Measurements from ENCODE around the gene KLHL26. TPM values are rescaled to one million over a fixed set of nuclear protein-coding genes. Genes with fewer than 3 reads are reported as not detected.
A peak's percentile ranks its signal among the peaks of the same experiment; 100 is the strongest.

The KLHL26 gene
- total RNA-seq, 4 donors from 2014 or later: 1.6 to 6.6 (median 3.4) TPM

DNA sequence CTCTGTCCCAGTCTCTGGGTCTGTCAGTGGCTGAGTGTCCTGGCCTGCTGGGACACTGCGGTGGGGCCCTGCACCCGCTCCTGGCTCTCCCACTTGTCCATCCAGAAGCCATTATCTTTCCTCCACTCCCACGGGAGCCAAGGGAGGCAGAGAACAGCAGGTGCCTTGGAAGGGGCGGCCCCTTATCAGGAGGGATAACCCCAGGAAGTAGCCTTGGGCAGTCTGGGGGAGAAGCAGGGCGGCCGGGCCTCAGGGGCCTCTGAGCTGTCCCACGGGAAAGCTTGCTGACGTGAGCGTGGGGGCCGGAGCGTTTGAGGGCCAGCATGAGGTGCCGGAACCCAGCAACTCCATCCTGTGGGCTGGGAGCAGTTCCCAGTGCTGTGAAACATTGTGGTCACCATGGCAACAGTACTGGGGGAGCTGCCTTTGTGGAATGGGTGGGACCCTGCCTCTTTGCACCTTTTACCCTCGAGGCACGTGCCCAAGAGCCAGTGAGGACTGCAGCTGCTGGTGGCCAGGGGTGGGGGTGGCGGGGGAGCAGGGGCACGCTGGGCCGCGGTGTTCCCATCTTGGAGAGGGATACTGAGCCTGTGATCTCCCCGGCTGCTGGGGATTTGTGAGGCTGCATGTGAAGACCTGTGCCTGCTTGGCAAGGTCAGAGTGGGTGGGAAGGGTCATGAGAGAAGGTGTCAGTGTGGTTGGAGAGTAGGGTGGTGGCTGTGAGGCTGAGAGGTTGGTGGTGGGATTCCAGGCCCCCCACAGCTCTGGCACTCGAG, 20.9 kb downstream of the KLHL26 start:
- no peak for DNase-seq
- Histone ChIP-seq H3K27ac (peak overlapping the region; percentile 65 to 87 (median 80)), H3K36me3 (no peaks in the 10 kb centered on the region), H3K27me3 (no peaks in the 10 kb centered on the region), H3K9me3 (no peaks in the 10 kb centered on the region), H3K4me1 (peaks cover 6 to 60% (median 31%) of the 10 kb centered on the region in 3 donors), H3K4me3 (peak overlapping the region in 1 of 4 donors; percentile 4)
- intact Hi-C loops (cut with DNase I): no loop called here
- TF ChIP-seq, protein P1, sequence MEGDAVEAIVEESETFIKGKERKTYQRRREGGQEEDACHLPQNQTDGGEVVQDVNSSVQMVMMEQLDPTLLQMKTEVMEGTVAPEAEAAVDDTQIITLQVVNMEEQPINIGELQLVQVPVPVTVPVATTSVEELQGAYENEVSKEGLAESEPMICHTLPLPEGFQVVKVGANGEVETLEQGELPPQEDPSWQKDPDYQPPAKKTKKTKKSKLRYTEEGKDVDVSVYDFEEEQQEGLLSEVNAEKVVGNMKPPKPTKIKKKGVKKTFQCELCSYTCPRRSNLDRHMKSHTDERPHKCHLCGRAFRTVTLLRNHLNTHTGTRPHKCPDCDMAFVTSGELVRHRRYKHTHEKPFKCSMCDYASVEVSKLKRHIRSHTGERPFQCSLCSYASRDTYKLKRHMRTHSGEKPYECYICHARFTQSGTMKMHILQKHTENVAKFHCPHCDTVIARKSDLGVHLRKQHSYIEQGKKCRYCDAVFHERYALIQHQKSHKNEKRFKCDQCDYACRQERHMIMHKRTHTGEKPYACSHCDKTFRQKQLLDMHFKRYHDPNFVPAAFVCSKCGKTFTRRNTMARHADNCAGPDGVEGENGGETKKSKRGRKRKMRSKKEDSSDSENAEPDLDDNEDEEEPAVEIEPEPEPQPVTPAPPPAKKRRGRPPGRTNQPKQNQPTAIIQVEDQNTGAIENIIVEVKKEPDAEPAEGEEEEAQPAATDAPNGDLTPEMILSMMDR (IDR thresholded peaks at IDR 0.05): no peak
- TF ChIP-seq POLR2A (IDR thresholded peaks at IDR 0.05): no peak
- WGBS, 2 donors: 28 to 32% methylated on average over 2 to 6 of the region's 20 CpGs

DNA sequence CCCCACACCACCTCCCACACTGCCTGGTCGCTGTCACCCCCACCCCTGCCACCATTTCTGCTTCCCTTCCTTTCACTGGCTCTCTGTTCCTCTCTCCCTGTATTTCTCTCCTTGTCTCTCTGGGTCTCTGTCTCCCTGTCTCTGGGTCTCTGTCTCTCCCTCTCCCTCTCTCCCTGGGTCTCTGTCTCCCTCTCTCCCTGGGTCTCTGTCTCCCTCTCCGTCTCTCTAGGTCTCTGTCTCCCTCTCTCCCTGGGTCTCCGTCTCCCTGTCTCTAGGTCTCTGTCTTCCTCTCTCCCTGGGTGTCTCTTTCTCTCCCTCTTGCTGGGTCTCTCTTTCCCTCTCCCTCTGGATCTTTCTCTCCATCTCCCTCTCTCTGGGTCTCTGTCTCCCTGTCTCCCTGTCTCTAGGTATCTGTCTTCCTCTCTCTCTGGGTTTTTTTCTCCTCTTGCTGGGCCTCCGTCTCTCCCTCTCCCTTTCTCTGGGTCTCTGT, 21.6 kb downstream of the KLHL26 start:
- Histone ChIP-seq H3K9me3 (no peaks in the 10 kb centered on the region), H3K27ac (peak overlapping the region; percentile 65 to 93 (median 81)), H3K36me3 (no peaks in the 10 kb centered on the region), H3K4me1 (peaks cover 6 to 67% (median 31%) of the 10 kb centered on the region in 3 donors), H3K27me3 (no peaks in the 10 kb centered on the region), H3K4me3 (no peak overlapping the region)
- intact Hi-C loops (cut with DNase I): no loop called here
- TF ChIP-seq, protein P1 (IDR thresholded peaks at IDR 0.05): no peak
- TF ChIP-seq POLR2A (IDR thresholded peaks at IDR 0.05): no peak
- WGBS, 2 donors: 78 to 87% methylated on average over 4 of the region's 4 CpGs
- DNase-seq: no peak

DNA sequence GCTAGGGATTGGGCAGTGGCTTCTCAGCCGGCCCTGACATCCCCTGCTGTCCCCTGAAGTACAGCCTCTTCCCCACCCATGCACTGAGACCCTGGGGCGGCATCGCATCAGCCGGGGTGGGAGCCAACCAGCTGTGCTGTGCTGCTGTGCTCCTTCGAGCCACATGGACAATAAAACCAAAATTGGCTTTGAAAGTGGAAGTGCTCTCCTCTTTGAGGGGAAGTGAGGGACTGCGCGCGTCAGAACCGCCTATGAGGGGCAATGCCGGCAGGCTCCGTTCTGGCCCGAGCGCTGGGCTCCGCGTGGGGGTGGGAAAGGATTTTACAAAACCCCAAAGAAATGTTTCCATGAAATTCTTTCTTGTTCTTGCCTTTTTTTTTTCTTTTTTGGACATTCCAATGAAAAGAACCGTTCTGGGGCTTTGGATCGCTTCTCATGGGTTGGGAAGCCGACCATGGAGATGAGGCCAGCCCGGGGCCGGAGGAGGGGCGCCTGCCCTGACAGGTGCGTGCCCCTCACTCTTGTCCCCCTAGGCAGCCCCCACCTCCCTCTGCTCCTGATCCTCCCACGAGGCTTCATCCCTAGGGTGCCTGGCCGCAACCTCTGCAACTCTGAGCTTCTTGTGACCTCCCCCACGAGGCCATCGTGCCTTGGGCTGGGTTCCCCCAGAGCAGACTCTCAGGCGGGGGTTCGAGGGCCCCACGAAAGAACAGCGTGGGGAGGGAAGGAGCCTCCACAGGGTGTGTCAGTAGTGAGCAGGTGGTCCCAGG, 22.6 kb downstream of the KLHL26 start:
- Histone ChIP-seq H3K9me3 (no peaks in the 10 kb centered on the region), H3K4me1 (peaks cover 6 to 75% (median 31%) of the 10 kb centered on the region in 3 donors), H3K36me3 (peaks cover 0 to 4% (median 0%) of the 10 kb centered on the region in 3 donors), H3K27ac (peak overlapping the region; percentile 65 to 93 (median 81)), H3K27me3 (no peaks in the 10 kb centered on the region), H3K4me3 (peak overlapping the region in 1 of 4 donors; percentile 19)
- intact Hi-C loops (cut with DNase I): no loop called here
- no peak for DNase-seq
- WGBS, 2 donors: 46 to 81% methylated on average over 19 to 20 of the region's 30 CpGs
- TF ChIP-seq, protein P1 (IDR thresholded peaks at IDR 0.05): no peak
- no peak for TF ChIP-seq POLR2A (IDR thresholded peaks at IDR 0.05)

DNA sequence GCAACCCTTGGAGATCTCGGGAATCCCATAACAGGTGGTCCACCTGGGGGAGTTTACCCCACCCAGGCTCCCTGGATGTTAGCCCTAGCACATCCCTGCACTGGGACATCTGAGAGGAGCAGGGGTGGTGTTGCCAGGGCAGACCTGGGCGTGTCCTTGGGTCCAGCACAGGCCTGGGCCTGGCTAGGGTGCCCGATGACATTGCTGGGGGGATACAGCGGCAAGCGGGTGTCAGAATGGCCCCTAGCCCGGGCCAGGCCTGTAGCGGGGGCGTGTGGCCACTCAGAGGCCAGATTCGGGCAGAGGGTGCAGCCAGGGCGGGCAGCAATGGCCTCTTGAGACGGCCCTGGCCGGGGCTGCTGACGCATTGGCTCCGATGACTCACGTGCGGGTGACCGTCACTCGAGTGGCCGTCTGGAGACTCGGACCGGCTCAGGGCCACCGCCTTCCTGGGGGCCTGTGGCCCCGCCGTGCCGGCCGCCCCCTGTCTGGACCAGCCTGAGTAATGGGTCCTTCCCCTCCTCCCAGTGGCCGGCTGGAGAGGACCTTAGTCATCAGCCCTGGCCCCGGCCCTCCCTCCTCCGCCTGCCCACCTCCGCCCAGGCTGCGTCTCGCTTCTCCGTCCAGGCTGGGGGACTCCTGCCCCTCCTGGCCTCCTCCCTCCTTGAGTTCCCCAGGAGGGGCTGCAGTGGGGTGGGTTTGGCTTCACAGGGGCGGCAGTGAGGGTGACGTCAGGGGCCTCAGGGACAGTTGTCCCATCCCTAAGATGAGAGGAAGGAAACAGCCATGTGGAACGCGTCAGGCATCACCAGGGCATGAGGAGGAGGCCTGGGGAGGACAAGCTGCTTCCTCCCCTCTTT, 23.5 kb downstream of the KLHL26 start:
- Histone ChIP-seq H3K36me3 (peaks cover 0 to 13% (median 0%) of the 10 kb centered on the region in 3 donors), H3K9me3 (no peaks in the 10 kb centered on the region), H3K4me3 (peak overlapping the region in 1 of 4 donors; percentile 19), H3K4me1 (peaks cover 6 to 75% (median 31%) of the 10 kb centered on the region in 3 donors), H3K27ac (peak overlapping the region; percentile 65 to 93 (median 81)), H3K27me3 (no peaks in the 10 kb centered on the region)
- WGBS, 2 donors: 67 to 86% methylated on average over 1 to 21 of the region's 37 CpGs
- intact Hi-C loops (cut with DNase I): no loop called here
- no peak for DNase-seq
- TF ChIP-seq, protein P1 (IDR thresholded peaks at IDR 0.05): no peak
- no peak for TF ChIP-seq POLR2A (IDR thresholded peaks at IDR 0.05)
